HG03558 (cell line): Measurements from ENCODE around the gene GLI2.

ENCODE experiments used
- ATAC-seq: cut with Tn5 transposase; IDR thresholded peaks from one replicate; pipeline ENCODE4 v1.9.1; 2021; ENCODE audit warnings: moderate number of reproducible peaks; ENCODE audit not compliant: unreplicated experiment; ENCODE audit errors: extremely low read depth

The GLI2 gene

GRCh38 chr2:120750488-120751210, 15.0 kb downstream of the GLI2 start:
- ATAC-seq = no peak

DNA sequence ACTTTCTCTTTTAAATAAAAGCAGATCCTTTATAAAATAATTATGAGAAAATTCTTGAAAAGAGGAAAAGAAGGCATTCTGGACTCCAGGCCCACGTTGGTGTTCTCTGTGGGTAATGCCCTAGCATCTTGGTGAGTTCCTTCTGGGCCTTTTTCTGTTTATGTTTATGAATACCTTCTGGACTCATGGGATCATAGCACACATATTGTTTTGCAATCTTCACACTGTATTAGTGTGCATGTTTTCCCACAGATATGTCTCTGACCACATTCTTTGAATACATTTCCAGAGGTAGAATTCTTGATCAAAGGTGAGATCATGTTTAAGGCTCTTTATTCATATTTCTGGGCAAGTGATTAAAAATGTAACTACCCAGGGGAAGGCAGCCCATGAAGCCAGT, 15.9 kb downstream of the GLI2 start:
- ATAC-seq = no peak

- ATAC-seq = no peak
Measured at GRCh38 chr2:120754067-120754960, 18.6 kb downstream of the GLI2 start.

DNA sequence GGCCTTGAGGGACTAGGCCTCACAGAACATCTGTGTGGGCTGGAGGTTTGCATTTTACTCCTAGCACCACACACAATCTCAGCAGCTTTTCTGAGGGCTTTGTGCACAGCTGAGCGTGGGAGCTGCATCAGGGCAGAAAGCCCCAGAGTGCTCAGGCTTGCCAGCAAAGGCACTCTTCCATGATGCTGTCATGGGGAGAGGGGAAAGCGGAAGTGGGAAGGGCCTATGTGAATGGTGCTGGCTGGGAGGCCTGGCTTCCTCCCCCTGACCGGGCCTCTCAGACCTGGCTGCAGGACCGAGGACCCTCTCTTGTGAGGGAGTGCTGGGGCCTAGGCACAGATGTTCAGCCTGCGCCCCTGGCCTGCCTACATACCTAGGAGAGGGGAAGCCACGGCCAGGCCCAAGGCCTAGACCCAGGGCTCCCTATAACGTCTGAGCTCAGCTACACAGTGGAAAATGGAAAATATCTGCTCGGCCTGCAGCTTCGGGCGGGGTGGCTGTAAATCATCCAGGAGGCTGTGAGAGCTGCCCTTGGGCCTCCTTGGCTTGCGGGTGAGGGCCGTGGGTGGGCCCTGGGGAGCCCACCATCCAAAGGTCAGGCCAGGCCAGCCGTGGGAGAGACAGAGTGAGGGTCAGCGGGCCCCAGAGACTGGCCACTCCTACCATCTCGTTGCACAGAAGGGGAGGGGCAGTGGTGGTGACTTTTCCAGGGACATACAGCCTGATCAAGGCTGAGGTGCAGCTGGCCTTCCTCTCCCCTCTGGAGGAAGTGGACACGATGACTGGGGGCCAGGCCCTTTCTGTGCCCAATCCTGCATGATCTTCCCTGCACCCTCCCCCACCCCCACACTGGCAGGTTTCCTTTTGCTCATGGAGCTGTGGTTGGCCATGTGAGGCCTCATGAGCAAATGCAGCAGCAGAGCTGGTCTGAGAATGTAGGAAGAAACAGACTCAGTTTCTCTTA, 22.8 kb downstream of the GLI2 start:
- ATAC-seq = no peak

DNA sequence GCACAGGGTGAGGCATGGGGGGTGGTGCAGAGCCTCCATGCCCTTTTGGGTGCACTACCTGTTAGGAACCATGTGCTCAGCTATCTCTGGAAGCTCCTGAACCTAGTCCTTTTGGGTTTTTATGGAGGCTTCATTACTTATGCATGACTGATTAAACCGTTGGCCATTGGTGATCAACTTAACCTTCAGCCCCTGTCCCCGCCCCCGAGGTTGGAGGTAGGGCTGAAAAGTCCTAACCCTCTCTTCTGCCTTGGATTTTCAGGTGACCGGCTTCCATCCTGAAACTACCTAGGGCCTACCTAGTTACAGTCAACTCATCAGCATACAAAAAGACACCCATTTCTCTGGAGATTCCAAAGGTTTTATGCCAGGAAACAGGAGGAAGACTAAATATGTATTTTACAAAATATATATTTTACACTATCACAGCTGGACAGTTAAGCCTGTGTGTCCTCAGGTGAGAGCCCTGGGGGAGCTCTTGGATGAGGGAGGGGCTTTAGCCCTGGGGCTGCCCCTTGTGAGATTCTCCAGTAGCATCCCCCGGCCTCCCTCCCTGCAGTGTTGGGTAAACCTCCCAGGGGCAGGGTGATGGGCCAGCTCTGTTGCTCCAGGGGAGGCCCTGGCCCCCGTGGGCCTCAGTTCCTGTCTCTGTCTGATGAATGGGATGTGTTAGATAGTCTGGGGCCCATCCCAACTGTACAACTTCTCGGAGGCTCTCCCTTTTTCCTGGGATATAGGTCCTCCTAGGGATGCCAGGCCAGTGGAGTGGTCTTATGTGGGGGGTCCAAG, 24.1 kb downstream of the GLI2 start:
- ATAC-seq = no peak

DNA sequence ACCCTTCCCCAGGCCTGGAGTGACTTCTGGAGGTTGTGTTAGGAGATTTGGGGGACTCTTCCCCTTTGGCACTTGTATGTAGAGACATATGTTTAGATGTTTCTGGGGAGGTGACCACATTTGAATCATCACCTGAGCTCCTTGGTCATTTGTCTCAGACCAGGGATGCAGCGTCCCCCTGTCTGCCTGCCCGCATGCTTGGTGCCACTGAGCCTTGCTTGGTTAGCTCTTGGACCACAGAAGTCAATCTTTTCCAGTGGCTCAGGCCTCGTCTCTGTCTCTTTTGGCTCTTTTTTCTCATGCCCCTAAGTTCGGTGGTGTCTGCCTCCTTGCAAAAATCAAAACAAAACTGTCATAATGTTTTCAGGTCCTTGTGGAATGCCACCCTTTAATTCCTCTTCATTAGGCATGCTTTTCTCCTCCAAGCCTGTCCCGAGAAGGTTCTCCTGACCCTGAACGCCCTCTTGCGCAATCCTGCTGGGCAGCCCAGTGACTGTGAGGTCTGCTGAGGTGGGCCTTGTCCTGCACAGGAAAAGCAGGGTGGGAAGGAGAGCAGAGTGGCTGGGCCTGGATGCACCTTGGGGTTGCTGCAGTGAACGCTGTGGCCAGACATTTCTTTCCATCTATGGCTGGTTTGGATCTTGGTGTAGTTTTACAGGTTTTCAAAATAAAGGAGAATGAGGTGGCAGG, 24.9 kb downstream of the GLI2 start:
- no peak for ATAC-seq

- no peak for ATAC-seq
Measured at GRCh38 chr2:120761164-120761861, 25.6 kb downstream of the GLI2 start.

DNA sequence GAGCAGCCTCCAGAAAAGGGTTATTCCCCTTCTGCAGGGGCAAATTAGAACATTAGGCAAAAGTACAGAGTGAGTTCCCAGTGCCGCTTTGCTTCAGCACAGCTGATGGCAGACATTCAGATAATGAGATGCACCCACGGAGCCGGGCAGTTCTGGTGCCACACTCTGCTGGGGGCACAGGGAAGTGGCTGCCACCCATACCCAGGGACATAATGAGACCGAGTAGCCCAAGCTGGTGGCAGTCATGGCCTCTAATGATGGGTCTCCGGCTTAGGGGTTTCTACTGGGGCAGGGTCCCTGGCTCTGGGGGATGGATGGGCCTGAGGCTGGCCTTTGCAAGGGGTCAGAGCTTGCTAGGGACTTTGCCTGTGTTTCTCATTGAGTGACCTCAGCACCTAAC, 26.2 kb downstream of the GLI2 start:
- no peak for ATAC-seq

DNA sequence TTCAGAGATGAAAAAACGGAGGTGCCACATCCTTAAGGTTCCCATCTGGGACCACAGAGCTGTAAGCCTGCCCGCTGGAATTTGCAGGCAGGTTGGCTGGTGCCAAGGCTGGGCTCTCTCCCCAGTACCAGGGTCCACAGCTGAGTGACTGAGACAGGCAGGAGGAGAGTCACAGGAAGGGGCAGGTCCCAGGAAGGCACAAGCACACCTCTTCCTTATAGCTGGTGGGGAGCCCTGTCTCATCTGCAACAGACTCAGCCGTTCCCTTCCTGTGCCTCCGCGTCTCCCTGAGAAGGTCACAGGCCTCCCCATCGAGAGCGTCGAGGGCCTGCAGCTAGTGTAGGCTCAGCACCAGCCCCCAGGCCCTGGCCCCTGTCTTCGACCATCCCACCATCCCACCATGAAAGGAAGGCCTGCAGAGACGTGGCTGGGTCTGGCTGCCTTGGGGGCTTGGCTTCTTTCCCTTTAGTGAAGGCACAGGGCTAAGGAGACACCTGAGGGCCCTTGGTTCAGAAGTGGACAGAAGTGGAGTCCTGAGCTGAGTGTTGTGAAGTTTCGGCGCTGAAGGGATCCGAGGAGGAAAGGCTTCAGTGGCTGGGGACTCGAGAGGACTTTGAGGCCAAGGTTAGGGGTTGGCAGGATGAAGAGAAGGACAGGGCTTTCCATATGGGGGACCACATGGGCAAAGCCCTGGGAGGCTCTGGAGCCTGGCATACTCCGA, 26.8 kb downstream of the GLI2 start:
- ATAC-seq = no peak

GRCh38 chr2:120763508-120763907, 27.8 kb downstream of the GLI2 start:
- no peak for ATAC-seq

- no peak for ATAC-seq
Measured at GRCh38 chr2:120763931-120764330, 28.3 kb downstream of the GLI2 start.

DNA sequence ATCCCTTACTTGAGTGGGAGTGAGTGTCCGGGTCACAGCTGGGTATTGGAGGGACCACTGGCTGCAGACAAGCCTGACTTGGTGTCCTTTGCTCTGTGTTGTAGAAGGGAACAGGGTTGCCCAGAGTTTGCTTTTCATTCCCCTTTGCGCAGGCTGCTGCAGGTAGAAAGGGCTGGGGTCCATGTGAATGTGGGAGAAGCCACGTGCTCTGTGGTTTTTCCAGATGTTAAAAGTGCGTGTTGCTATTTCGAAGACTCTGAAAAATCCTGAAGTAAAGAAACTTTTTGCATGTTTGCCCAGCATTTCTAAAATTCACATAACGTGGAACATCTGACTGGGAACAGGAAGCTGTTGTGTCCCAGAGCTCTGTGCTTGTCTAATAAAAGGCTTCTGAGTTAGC, 28.8 kb downstream of the GLI2 start:
- ATAC-seq = no peak

GRCh38 chr2:120764991-120765677, 29.5 kb downstream of the GLI2 start:
- no peak for ATAC-seq

GRCh38 chr2:120765678-120766469, 30.2 kb downstream of the GLI2 start:
- ATAC-seq = no peak

DNA sequence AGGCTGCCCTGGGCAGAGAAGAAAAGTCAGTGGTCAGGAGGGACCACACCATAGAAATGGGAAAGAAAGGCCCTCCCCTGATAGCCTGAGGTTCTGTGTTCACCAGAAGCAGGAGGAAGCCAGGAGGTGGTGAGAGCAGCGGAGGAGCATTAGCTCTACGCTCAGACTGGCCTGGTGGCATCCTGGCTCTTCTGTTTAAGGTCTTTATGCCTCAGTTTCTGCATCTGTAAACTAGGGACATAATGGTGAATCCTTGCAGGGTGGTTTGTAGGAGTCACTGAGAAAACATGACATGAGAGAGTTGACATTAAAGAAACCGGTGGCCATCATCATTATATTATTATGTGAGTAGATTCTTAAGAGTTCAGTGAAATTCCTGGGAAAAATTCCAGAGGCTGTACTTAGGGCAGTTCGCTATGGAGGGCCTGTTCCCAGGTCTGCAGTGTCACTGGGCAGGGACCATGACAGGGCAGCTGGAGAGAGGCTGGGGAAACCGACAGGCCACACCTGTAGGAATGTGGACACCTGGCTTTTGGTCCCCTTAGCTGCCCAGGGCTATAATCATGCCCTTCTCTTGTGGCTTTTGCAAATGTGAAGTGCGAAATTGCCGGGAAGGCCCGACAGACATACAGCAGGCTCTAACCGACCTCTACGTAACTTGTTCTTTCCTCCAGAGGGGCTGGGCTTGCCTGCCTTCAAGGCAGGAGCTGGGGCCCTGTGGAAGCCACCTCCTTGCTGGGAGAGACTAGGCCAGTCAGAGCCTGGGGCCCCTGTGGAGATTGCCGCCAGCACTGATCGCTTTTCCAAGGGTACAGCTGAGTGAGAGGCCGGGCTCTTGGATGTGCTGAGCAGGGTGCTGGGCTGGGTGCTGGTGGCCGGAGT, 31.0 kb downstream of the GLI2 start:
- no peak for ATAC-seq
